Measurements from ENCODE around the gene EDIL3. TPM values are rescaled to one million over a fixed set of nuclear protein-coding genes. Genes with fewer than 3 reads are reported as not detected.
A peak's percentile ranks its signal among the peaks of the same experiment; 100 is the strongest.

The EDIL3 gene
- total and polyA plus RNA-seq, 2 donors from 2014 or later = 5.2 to 32.8 TPM

GRCh38 chr5:84419742-84420141 is 35.1 kb upstream of the EDIL3 start:
- intact Hi-C loops (cut with DNase I) = no loop called here
- Histone ChIP-seq H3K9me3 (ENCODE audit: control insufficient read depth in 2 of 3, insufficient read depth in 1 of 3, low read length in 3 of 3) (no peaks in the 10 kb centered on the region), H3K9ac (ENCODE audit: low read length in 3 of 3) (no peak overlapping the region), H3K4me1 (ENCODE audit: control insufficient read depth in 2 of 3, insufficient read depth in 2 of 3, low read depth in 1 of 3, low read length in 3 of 3) (no peaks in the 10 kb centered on the region), H3K4me3 (ENCODE audit: low read length in 3 of 3) (no peak overlapping the region), H3K27ac (ENCODE audit: low read depth in 2 of 2, low read length in 2 of 2) (no peak overlapping the region), H3K27me3 (ENCODE audit: control insufficient read depth, insufficient read depth, low read length) (no peaks in the 10 kb centered on the region), H3K36me3 (ENCODE audit: control insufficient read depth in 2 of 3, insufficient read depth in 3 of 3, low read length in 3 of 3) (no peaks in the 10 kb centered on the region)
- DNase-seq (no peak), FAIRE-seq (no peak)
- TF ChIP-seq CTCF (IDR thresholded peaks at IDR 0.05; ENCODE audit: borderline replicate concordance, extremely low read depth, insufficient read depth) = no peak

- Histone ChIP-seq H3K4me3 (ENCODE audit: low read length in 3 of 3) (no peak overlapping the region), H3K27me3 (ENCODE audit: control insufficient read depth, insufficient read depth, low read length) (no peaks in the 10 kb centered on the region), H3K36me3 (ENCODE audit: control insufficient read depth in 2 of 3, insufficient read depth in 3 of 3, low read length in 3 of 3) (no peaks in the 10 kb centered on the region), H3K4me1 (ENCODE audit: control insufficient read depth in 2 of 3, insufficient read depth in 2 of 3, low read depth in 1 of 3, low read length in 3 of 3) (no peaks in the 10 kb centered on the region), H3K27ac (ENCODE audit: low read depth in 2 of 2, low read length in 2 of 2) (no peak overlapping the region), H3K9ac (ENCODE audit: low read length in 3 of 3) (no peak overlapping the region), H3K9me3 (ENCODE audit: control insufficient read depth in 2 of 3, insufficient read depth in 1 of 3, low read length in 3 of 3) (no peaks in the 10 kb centered on the region)
- no peak for TF ChIP-seq CTCF (IDR thresholded peaks at IDR 0.05; ENCODE audit: borderline replicate concordance, extremely low read depth, insufficient read depth)
- intact Hi-C loops (cut with DNase I) = no loop called here
- FAIRE-seq = no peak
- no peak for DNase-seq
Measured at GRCh38 chr5:84411832-84412605, 27.3 kb upstream of the EDIL3 start.

- no peak for TF ChIP-seq CTCF (IDR thresholded peaks at IDR 0.05; ENCODE audit: borderline replicate concordance, extremely low read depth, insufficient read depth)
- peak; percentile 21 for FAIRE-seq
- Histone ChIP-seq H3K4me1 (ENCODE audit: control insufficient read depth in 2 of 3, insufficient read depth in 2 of 3, low read depth in 1 of 3, low read length in 3 of 3) (no peaks in the 10 kb centered on the region), H3K9ac (ENCODE audit: low read length in 3 of 3) (no peak overlapping the region), H3K27ac (ENCODE audit: low read depth in 2 of 2, low read length in 2 of 2) (no peak overlapping the region), H3K27me3 (ENCODE audit: control insufficient read depth, insufficient read depth, low read length) (no peaks in the 10 kb centered on the region), H3K36me3 (ENCODE audit: control insufficient read depth in 2 of 3, insufficient read depth in 3 of 3, low read length in 3 of 3) (no peaks in the 10 kb centered on the region), H3K9me3 (ENCODE audit: control insufficient read depth in 2 of 3, insufficient read depth in 1 of 3, low read length in 3 of 3) (no peaks in the 10 kb centered on the region), H3K4me3 (ENCODE audit: low read length in 3 of 3) (no peak overlapping the region)
- no peak for DNase-seq
- intact Hi-C loops (cut with DNase I) = no loop called here
Measured at GRCh38 chr5:84406111-84406510, 21.4 kb upstream of the EDIL3 start.

Data from kidney (tissue), 14 donors.